BLaER1 treated with 17β-estradiol and CSF1 and Interleukin-3, amounts not matched to agents 10 nM and 100 nM (cell line): ENCODE results near the gene PIN1.

ENCODE experiments used
- H3K27ac ChIP-seq, 11 experiments: shearing (Covaris generic); formaldehyde crosslinking; 2 replicates each; pipeline ENCODE4 v1.8.1; 2022
- H3K27me3 ChIP-seq, 11 experiments: shearing (Covaris generic); formaldehyde crosslinking; 2 replicates each; pipeline ENCODE4 v1.8.1; 2022
- H3K36me3 ChIP-seq, 11 experiments: shearing (Covaris generic); formaldehyde crosslinking; 2 replicates each; pipeline ENCODE4 v1.8.1; 2022
- H3K4me1 ChIP-seq, 10 experiments: shearing (Covaris generic); formaldehyde crosslinking; 2 replicates each; pipeline ENCODE4 v1.8.1; 2022
- H3K4me2 ChIP-seq, 11 experiments: shearing (Covaris generic); formaldehyde crosslinking; 2 replicates each; pipeline ENCODE4 v1.8.1; 2022
- H3K4me3 ChIP-seq, 10 experiments: shearing (Covaris generic); formaldehyde crosslinking; 2 replicates each; pipeline ENCODE4 v1.8.1; 2022
- H3K9ac ChIP-seq, 11 experiments: shearing (Covaris generic); formaldehyde crosslinking; 2 replicates each; pipeline ENCODE4 v1.8.1; 2022
- H3K9me3 ChIP-seq, 11 experiments: shearing (Covaris generic); formaldehyde crosslinking; replicated peaks in 1 of 11; 2 replicates each; pipeline ENCODE4 v1.8.1; 2022
- H4K20me1 ChIP-seq, 11 experiments: shearing (Covaris generic); formaldehyde crosslinking; 2 replicates each; pipeline ENCODE4 v1.8.1; 2022
- Cebpa-rat ChIP-seq, 11 experiments: shearing (Covaris generic); IDR thresholded peaks; 2 replicates each; pipeline ENCODE4 v1.8.1; 2022

Gene PIN1

GRCh38 chr19:9857920-9858746, 23.0 kb downstream of the PIN1 start:
- H3K4me1 ChIP-seq, result peaks cover 11 to 18% (median 14%) of the 10 kb centered on the region in 10 experiments; a peak in 19 of 20 replicates
- H3K36me3 ChIP-seq, result peaks cover 0 to 15% (median 6%) of the 10 kb centered on the region in 11 experiments; a peak in 6 of 22 replicates
- H3K9me3 ChIP-seq, result no peaks in the 10 kb centered on the region
- H3K9ac ChIP-seq, result no peak overlapping the region
- H3K4me2 ChIP-seq, result peak overlapping the region; percentile 24 to 64 (median 43); a peak in 15 of 22 replicates
- H3K27ac ChIP-seq, result peak overlapping the region in 2 of 11 experiments; percentile 38 to 47; a peak in 5 of 22 replicates
- TF ChIP-seq Cebpa-rat (IDR thresholded peaks at IDR 0.05), result no peak
- no peaks in the 10 kb centered on the region for H3K27me3 ChIP-seq
- no peaks in the 10 kb centered on the region; a peak in 1 of 22 replicates for H4K20me1 ChIP-seq
- no peak overlapping the region for H3K4me3 ChIP-seq

GRCh38 chr19:9858766-9859165, 23.6 kb downstream of the PIN1 start:
- Histone ChIP-seq H3K9me3 (no peaks in the 10 kb centered on the region), H3K4me1 (peaks cover 11 to 18% (median 14%) of the 10 kb centered on the region in 10 experiments; a peak in 19 of 20 replicates), H3K36me3 (peaks cover 0 to 15% (median 6%) of the 10 kb centered on the region in 11 experiments; a peak in 6 of 22 replicates), H3K27me3 (no peaks in the 10 kb centered on the region), H3K4me2 (peak overlapping the region in 8 of 11 experiments; percentile 10 to 64 (median 45); a peak in 12 of 22 replicates), H4K20me1 (no peaks in the 10 kb centered on the region; a peak in 1 of 22 replicates), H3K27ac (peak overlapping the region in 2 of 11 experiments; percentile 38 to 47; a peak in 1 of 22 replicates), H3K4me3 (no peak overlapping the region), H3K9ac (no peak overlapping the region)
- TF ChIP-seq Cebpa-rat (IDR thresholded peaks at IDR 0.05), result no peak

GRCh38 chr19:9860407-9860806, 25.3 kb downstream of the PIN1 start:
- TF ChIP-seq Cebpa-rat (IDR thresholded peaks at IDR 0.05), result no peak
- Histone ChIP-seq H3K4me3 (no peak overlapping the region), H3K27me3 (no peaks in the 10 kb centered on the region), H3K36me3 (peaks cover 0 to 9% (median 0%) of the 10 kb centered on the region in 11 experiments; a peak in 1 of 22 replicates), H3K4me2 (no peak overlapping the region), H4K20me1 (no peaks in the 10 kb centered on the region), H3K9me3 (no peaks in the 10 kb centered on the region), H3K4me1 (peaks cover 11 to 18% (median 14%) of the 10 kb centered on the region in 10 experiments; a peak in 19 of 20 replicates), H3K27ac (no peak overlapping the region), H3K9ac (no peak overlapping the region)

- no peak overlapping the region for H3K4me3 ChIP-seq
- no peak overlapping the region for H3K4me2 ChIP-seq
- H4K20me1 ChIP-seq, result no peaks in the 10 kb centered on the region
- peaks cover 15 to 24% (median 20%) of the 10 kb centered on the region in 10 experiments for H3K4me1 ChIP-seq
- H3K27ac ChIP-seq, result no peak overlapping the region
- H3K9ac ChIP-seq, result no peak overlapping the region
- H3K9me3 ChIP-seq, result no peaks in the 10 kb centered on the region
- no peaks in the 10 kb centered on the region for H3K27me3 ChIP-seq
- no peak for TF ChIP-seq Cebpa-rat (IDR thresholded peaks at IDR 0.05)
- H3K36me3 ChIP-seq, result peaks cover 0 to 7% (median 0%) of the 10 kb centered on the region in 11 experiments; a peak in 1 of 22 replicates
Observed at GRCh38 chr19:9861503-9861902, 26.4 kb downstream of the PIN1 start.

GRCh38 chr19:9862938-9863337, 27.8 kb downstream of the PIN1 start:
- TF ChIP-seq Cebpa-rat (IDR thresholded peaks at IDR 0.05), result no peak
- Histone ChIP-seq H3K27ac (no peak overlapping the region), H3K4me2 (no peak overlapping the region), H3K36me3 (no peaks in the 10 kb centered on the region), H3K9me3 (no peaks in the 10 kb centered on the region), H3K4me1 (peaks cover 9 to 25% (median 18%) of the 10 kb centered on the region in 10 experiments), H3K27me3 (no peaks in the 10 kb centered on the region), H3K4me3 (no peak overlapping the region), H4K20me1 (no peaks in the 10 kb centered on the region), H3K9ac (no peak overlapping the region)

- H3K9ac ChIP-seq, result no peak overlapping the region
- H3K4me1 ChIP-seq, result peaks cover 1 to 17% (median 10%) of the 10 kb centered on the region in 10 experiments; a peak in 19 of 20 replicates
- no peak overlapping the region for H3K27ac ChIP-seq
- TF ChIP-seq Cebpa-rat (IDR thresholded peaks at IDR 0.05), result no peak
- H3K9me3 ChIP-seq, result no peaks in the 10 kb centered on the region
- H3K36me3 ChIP-seq, result no peaks in the 10 kb centered on the region
- H3K27me3 ChIP-seq, result no peaks in the 10 kb centered on the region
- H3K4me2 ChIP-seq, result no peak overlapping the region
- H4K20me1 ChIP-seq, result no peaks in the 10 kb centered on the region
- H3K4me3 ChIP-seq, result no peak overlapping the region
Observed at GRCh38 chr19:9863759-9864158, 28.6 kb downstream of the PIN1 start.

- Histone ChIP-seq H4K20me1 (no peaks in the 10 kb centered on the region), H3K27ac (no peak overlapping the region), H3K27me3 (no peaks in the 10 kb centered on the region), H3K9ac (no peak overlapping the region), H3K4me1 (peaks cover 0 to 17% (median 11%) of the 10 kb centered on the region in 10 experiments; a peak in 14 of 20 replicates), H3K9me3 (no peaks in the 10 kb centered on the region), H3K4me3 (no peak overlapping the region), H3K36me3 (no peaks in the 10 kb centered on the region), H3K4me2 (peak overlapping the region in 4 of 11 experiments; percentile 5 to 19 (median 14); a peak in 3 of 22 replicates)
- no peak for TF ChIP-seq Cebpa-rat (IDR thresholded peaks at IDR 0.05)
Observed at GRCh38 chr19:9865732-9866501, 30.8 kb downstream of the PIN1 start.

GRCh38 chr19:9868983-9869617, 34.0 kb downstream of the PIN1 start:
- H3K27me3 ChIP-seq, result no peaks in the 10 kb centered on the region
- no peaks in the 10 kb centered on the region for H3K9me3 ChIP-seq
- H3K9ac ChIP-seq, result no peak overlapping the region
- TF ChIP-seq Cebpa-rat (IDR thresholded peaks at IDR 0.05), result no peak
- H3K4me1 ChIP-seq, result peaks cover 0 to 17% (median 11%) of the 10 kb centered on the region in 10 experiments; a peak in 14 of 20 replicates
- H3K36me3 ChIP-seq, result no peaks in the 10 kb centered on the region
- H3K4me3 ChIP-seq, result no peak overlapping the region
- no peaks in the 10 kb centered on the region for H4K20me1 ChIP-seq
- no peak overlapping the region for H3K27ac ChIP-seq
- H3K4me2 ChIP-seq, result no peak overlapping the region
